ENCODE results near the gene ATCAY. TPM values are rescaled to one million over a fixed set of nuclear protein-coding genes. Genes with fewer than 3 reads are reported as not detected.

ATCAY gene, protein sequence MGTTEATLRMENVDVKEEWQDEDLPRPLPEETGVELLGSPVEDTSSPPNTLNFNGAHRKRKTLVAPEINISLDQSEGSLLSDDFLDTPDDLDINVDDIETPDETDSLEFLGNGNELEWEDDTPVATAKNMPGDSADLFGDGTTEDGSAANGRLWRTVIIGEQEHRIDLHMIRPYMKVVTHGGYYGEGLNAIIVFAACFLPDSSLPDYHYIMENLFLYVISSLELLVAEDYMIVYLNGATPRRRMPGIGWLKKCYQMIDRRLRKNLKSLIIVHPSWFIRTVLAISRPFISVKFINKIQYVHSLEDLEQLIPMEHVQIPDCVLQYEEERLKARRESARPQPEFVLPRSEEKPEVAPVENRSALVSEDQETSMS
- not detected for total RNA-seq
- long read RNA-seq, result 0 reads

DNA sequence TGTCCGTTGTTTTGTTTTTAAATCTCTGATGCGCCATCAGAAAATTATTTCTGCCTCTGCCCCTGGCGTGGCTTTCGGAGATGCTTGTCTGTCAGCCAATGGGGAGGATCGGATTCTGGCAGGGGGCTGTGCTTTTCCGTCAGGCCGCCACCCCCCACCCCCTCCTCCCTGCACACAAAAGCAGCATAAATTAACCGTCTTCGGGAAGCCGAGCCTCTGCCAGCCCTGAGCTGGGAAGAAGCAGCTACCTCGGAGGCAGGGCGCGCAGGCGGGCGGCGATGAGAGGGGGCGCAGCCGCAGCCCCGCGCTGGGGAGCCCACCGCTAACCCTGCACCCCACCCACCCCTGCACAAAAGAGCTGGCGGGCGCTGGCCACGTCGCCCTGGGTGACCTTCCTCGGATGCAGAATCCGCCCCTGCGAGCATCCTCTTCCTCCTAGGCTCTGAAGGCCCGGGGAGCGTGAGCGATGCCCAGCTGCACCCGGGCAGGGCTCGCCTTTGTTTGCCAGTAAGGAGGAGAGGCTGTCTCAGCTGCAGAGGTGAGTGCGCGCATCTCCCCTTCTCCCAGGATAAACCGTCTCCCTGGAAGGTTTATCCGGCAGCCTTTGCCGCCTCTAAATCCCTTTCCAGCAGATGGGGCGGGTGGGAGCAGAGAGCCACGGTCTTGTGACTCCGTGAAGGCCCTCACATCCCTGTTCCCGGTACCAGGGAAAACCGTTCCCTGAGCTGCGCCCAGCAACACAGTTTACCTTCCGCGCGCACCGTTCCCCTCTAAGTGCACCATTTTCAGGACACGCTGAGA lies at the start of gene ATCAY:
Gene ATCAY, plus strand, starts transcription at position 215 of the 801 bp plus-strand sequence. CDS start 5,083 bp downstream, outside the sequence.
- intact Hi-C loops (cut with micrococcal nuclease), result no loop called here
- DNase-seq, result no peak
- ATAC-seq, result no peak

DNA sequence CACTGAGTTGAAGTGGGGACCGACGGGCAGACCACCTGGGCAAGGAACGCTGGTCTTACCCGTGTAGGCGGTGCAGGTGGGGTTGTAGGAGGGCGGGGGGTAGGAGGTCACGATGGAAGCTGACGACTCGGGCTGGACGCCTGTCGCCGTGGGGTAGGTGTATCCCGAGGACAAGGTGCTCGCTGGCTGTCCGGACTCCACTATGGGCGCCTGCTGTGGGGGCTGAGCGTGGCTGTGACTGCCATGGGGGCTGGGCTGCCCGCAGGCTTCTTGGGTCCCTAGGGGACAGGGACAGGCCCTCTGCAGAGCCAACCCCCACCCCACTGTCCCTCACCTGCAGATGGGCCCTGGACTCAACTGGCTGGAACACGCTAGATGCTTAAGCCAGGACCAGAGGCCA lies 48.9 kb upstream of the ATCAY start:
- intact Hi-C loops (cut with micrococcal nuclease), result no loop called here
- DNase-seq, result no peak
- ATAC-seq, result no peak

DNA sequence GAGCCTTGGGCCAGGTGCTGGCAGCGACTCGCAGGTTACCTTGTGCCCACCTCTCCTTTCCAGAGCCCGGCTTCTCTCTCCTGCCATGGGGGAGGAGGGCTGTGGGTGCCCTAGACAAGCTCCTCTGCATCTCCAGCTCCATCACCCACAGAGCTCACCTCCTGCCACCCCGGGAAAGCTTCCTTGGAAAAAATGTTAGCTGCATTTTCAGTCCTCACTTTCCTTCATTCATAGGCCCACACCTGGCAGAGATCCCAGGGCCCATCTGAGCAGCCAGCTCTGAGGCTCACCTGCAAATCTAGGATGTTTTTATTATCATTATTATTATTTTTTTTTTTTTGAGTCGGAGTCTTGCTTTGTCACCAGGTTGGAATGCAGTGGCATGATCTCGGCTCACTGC lies 48.5 kb upstream of the ATCAY start:
- intact Hi-C loops (cut with micrococcal nuclease), result no loop called here
- ATAC-seq, result no peak
- DNase-seq, result no peak

DNA sequence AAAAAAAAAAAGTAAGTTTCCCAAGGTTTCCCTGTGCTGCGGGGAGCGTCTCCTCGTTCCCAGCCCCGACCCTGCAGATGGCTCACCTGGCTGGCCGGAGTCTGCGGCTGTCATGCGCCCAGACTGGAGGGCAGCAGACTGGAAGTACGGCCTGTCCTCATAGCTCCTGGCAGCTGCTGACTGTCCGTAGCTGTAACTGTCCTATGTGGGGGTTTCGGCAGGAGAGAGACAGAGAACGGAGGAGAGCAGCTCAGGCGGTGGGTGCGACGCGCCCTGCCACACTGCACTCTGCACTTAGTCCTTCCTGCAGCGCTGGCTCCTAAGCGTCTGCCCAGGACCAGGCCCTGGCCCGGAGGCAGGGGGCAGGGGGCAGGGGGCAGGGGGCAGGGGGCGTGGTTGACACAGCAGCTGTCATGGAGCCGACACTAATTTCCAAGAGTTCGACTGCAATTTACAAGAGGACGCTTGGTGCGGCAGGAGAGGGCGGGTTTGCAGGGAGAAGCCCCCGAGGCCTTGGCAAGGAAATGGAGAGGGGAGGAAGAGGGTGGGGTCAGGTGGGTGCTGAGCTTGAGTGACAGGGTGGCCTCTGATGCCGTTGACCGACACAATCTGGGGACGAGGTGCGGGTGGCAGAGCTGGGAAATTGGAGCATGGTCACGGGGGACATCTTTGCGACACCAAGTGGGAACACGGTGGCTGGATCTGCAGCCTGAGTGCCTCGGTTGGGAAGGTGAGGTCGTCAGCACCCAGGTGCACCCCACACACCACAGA lies 46.7 kb upstream of the ATCAY start:
- ATAC-seq (no peak), DNase-seq (no peak)
- intact Hi-C loops (cut with micrococcal nuclease), result no loop called here

DNA sequence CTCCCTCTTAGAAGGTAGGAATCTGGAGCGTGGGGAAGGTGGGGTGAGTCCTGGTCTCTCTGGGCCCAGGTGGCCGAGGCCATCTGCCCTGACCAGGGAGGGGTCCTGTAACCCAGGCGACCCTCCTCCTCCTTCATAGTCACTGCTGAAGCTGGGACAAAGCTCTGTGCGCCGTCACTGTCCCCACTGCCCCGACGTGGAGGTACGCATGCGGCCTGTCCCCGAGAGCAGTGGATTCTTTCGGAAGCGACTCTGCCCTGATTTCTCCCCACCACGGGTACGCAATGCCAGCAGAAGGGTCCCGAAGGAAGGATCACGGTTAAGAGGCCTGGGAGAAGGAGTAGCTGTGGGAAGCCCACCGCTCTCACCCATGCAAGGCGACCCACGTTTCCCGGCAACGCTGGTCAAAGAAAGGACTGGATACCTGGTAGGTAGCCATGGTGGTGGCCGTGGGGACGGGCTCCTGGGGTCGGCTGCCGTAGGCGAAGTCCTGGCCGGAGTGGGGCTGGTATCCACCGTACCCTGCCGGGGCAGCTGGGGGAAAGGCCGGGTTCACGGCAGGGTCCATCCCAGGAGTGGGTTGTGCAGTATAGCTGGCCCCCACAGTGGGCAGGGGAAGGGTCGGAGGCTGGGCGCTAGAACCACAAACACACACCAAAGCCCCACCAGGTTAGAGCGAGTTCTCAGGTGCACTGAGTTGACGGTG lies 46.0 kb upstream of the ATCAY start:
- no peak for DNase-seq
- intact Hi-C loops (cut with micrococcal nuclease), result no loop called here

DNA sequence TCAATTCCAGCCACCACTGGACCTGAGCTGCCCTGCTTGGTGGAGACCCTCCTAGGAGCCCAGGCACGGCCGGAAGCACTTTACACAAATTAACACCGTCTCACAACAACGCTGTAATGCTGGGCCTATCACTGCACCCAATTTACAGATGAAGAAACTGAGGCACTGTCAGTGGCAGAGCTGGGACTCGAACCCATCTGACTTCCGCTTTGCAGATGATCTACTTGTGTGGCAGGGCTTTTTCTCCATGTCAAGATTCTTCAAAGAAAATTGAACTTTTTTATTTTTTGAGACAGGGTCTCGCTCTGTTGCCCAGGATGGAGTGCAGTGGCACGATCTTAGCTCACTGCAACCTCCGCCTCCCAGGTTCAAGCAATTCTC lies 45.4 kb upstream of the ATCAY start:
- DNase-seq, result no peak
- intact Hi-C loops (cut with micrococcal nuclease), result no loop called here

More for the DNA sequence above, 46.0 kb upstream of the ATCAY start:
- no peak for ATAC-seq

DNA sequence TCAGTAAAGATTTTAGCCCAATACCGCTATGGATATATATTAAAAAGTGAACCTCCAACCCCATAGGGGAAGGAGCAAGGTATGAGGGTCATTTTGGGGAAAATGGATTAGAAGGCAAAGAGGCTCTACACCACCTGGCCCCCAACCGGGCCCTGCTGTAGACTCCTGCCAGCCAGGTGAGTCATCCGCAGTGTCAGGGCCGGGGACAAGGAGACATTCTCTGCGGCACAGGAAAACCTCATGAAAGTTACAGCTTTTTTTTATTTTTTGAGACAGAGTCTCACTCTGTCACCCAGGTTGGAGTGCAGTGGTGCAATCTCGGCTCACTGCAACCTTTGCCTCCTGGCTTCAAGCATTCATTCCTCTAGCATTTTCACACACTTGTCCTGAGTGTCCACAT lies 43.6 kb upstream of the ATCAY start:
- no peak for DNase-seq
- intact Hi-C loops (cut with micrococcal nuclease), result no loop called here
- no peak for ATAC-seq

More for the DNA sequence above, 45.4 kb upstream of the ATCAY start:
- ATAC-seq, result no peak

DNA sequence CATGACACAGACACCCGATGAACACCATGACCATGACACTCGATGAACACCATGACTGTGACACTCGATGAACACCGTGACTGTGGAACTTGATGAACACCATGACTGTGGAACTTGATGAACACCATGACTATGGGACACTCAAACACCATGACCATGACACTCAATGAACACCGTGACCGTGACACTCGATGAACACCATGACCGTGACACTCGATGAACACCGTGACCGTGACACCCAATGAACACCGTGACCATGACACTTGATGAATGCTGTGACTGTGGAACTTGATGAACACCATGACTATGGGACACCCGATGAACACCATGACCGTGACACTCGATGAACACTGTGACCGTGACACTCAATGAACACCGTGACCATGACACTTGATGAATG lies 43.2 kb upstream of the ATCAY start:
- DNase-seq (no peak), ATAC-seq (no peak)
- intact Hi-C loops (cut with micrococcal nuclease), result no loop called here

DNA sequence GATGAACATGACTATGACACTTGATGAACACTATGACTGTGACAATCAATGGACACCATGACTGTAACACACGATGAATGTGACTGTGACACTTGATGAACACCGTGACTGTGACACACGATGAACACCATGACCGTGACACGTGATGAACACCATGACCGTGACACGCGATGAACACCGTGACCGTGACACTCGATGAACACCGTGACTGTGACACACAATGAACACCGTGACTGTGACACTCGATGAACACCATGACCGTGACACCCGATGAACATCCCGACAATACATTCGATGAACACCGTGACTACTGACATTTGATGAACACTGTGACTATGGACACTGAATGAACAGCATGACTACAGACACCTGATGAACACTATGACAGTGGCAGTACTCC lies 42.6 kb upstream of the ATCAY start:
- ATAC-seq (no peak), DNase-seq (no peak)
- intact Hi-C loops (cut with micrococcal nuclease), result no loop called here

DNA sequence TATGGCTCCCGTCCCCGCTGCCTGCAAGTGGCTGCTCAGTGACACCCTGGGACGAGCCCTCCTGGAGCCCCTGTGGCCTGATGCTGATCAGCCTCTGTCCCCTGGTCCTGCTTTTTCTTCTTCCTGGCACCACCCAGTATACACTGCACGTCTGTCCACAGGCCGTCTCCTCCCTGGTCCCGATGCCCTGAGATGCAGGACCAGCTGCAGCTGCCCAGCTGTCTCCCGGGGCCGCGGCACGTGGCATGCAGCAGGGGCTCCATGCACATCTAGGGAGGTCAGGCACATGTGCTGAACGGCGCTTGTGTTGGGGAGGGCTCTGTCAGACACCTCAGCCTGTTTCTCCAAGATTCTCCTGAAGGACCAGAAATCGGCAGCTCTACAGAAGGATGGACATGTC lies 41.8 kb upstream of the ATCAY start:
- DNase-seq (no peak), ATAC-seq (no peak)
- intact Hi-C loops (cut with micrococcal nuclease), result no loop called here

DNA sequence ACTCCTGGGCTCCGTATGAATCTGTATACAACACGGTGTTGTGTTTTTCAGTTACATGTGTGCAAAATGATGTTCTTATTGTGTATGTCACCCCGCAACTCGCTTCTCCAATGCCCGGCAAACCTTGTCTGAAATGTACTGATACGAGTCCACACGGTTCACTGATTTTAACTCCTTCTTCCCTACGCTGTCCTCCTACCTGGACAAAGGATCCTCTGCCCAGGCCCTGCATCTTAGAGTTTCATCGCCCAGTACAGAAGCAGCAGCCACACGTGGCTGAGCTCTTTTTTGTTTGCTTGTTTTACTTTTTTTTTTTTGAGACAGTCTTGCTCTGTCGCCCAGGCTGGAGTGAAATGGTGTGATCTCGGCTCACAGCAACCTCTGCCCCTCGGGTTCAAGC lies 40.5 kb upstream of the ATCAY start:
- DNase-seq (no peak), ATAC-seq (no peak)
- intact Hi-C loops (cut with micrococcal nuclease), result no loop called here

DNA sequence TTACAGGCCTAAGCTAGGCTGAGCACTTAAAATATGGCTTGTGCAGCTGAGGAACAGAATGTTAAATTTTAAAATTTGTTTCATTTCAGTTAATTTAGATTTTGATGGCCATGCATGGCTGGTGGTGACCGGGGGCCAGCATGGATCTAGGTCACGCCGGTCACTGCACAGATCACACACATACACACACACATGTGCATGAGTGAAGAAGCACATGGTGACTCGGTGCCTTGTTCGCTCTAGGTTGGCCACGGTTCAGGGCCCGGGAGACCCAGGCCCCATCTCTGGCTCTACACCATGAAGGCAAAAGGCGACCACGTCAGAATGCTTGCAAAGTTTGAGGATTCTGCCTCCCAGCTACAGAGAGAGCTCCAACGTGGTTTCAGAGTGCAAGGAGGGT lies 39.7 kb upstream of the ATCAY start:
- DNase-seq (no peak), ATAC-seq (no peak)
- intact Hi-C loops (cut with micrococcal nuclease), result no loop called here

DNA sequence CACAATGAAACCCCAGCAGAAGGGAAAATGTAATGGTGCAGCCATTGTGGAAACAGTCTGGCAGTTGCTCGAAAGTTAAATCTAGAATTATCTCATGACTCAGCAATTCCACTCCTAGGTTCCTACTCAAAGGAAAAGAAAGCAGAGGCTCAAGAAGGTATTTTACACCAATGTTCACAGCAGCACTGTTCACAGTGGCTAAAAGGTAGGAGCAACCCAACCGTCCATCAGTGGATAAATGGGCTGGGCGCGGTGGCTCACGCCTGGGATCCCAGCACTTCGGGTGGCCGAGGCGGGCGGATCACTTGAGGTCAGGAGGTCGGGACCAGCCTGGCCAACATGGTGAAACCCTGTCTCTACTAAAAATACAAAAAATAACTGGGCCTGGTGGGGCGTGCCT lies 37.5 kb upstream of the ATCAY start:
- DNase-seq (no peak), ATAC-seq (no peak)
- intact Hi-C loops (cut with micrococcal nuclease), result no loop called here

DNA sequence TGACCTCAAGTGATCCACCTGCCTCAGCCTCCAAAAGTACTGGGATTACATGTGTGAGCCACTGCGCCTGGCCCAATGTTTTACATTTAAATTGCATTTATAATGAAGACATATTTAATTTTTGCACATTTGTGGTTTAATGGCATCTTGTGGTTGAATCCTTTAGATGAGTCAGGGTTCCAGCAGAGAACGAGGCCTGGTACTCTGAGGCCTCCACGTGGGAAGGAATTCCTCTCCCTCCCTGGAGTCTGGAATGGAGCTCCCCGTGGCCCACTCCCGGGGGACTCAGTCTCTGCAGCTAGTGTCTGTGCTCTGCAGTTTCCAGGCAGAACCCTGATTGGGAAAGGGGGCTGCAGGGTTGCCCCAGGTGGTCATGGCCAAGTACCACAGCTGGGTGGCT lies 35.9 kb upstream of the ATCAY start:
- intact Hi-C loops (cut with micrococcal nuclease), result no loop called here
- DNase-seq (no peak), ATAC-seq (no peak)

DNA sequence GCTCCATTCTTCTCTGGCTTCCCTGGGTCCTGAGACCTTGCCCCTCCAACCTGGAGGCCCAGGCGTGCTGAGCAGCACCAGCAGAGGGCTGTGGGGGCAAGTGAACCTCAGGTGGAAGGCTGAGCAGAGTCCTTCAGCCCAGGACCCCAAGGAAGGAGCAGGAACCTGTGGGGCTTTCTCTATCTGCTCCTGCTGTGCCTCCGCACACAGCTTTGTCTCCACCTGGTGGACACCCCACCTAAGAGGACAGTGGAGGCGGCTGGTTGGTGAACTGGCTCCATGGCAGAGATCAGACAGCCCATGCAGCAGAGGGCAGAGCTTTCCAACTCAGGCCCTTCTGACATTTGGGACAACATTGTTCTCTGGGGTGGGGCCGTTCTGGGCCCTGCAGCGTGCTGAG lies 31.4 kb upstream of the ATCAY start:
- DNase-seq, result no peak
- ATAC-seq, result no peak
- intact Hi-C loops (cut with micrococcal nuclease), result no loop called here

DNA sequence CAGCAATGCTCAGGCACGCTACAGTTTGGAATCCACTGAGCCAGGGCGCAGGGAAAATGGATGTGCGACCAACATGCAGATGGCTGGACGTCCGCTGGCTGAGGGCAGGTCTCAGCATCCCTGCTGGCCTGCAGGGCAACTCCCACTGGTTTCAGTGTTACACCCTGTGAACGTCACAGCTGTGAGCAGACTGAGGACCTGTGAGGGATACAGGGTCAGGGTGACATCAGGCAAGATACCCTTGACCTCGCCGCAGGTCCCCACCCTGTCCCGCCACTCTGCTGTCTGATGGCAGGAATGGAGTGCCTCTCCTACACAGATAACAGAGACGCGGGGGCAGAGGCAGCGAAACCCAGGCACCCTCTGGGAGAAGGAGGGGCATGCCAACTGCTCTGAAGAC lies 30.7 kb upstream of the ATCAY start:
- no peak for DNase-seq
- intact Hi-C loops (cut with micrococcal nuclease), result no loop called here
- ATAC-seq, result no peak

DNA sequence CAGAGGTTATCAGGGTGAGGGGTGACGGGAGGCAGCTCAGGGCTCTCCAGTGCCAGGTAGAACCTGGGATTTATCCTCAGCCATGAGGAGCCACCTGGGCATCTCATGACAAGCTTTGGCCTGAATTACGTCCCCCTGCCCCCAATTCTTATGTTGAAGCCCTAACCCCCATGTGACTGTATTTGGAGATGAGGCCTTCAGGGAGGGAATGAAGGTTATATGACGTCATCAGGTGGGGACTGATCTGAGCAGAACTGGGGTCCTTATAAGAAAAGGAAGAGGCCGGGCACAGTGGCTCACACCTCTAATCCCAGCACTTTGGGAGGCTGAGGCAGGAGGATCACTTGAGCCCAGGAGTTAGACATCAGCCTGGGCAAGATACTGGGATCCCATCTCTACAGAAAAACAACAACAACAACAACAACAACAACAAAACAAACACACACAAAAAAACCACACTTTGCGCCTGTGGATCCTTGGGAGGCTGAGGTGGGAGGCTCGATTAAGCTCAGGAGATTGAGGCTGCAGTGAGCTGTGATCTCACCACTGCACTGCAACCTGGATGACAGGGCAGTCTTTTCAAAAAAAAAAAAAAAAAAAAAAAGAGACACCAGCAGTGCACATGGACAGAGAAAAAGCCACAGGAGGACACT lies 30.0 kb upstream of the ATCAY start:
- ATAC-seq (no peak), DNase-seq (no peak)
- intact Hi-C loops (cut with micrococcal nuclease), result no loop called here

DNA sequence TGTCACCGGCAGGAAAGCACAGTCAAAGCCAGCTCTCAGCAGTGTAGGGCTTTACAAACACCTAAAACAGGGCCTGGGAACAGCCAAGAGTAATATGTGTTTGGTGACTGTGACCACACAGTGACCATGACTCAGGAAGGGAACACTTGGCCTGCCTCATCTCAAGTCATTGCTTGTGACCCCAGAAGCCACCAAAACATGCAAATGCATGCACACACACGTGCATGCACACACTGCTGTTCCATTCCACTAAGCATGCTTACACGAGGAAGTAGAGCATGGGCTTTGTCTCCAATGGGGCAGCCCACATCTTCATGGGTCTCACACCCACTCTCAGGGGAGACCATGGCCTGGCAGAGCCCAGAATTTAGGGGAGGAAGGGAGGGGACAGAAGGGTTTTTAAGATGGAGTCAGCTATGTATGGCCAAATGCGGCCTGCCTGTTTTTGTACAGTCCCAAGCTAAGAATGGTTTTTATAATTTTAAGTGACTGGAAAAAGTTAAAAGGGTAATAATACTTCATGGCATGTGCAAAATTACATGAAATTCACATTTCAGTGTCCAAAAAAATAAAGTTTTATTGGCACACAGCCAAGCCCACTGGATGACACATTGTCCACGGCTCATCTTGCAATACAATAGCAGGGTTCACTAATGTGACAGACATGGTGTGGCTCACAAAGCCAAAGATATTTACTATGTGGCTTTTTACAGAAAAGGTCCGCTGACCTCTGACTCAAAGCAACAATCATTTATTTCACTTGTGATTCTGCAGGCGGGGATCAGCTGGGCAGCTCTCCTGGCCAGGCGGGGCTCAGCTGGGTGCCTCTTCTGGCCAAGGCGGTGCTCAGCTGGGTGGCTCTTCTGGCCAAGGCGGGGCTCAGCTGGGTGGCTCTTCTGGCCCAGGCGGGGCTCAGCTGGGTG lies 29.0 kb upstream of the ATCAY start:
- intact Hi-C loops (cut with micrococcal nuclease), result no loop called here
- ATAC-seq (no peak), DNase-seq (no peak)

Measured in left ventricle myocardium superior (tissue), 1 donor.